ENCODE measurements around the gene OR4C45.
"Not testable (repeated sequence)": the region's sequence is repeated elsewhere in the genome, so short reads cannot be mapped to it uniquely, and the experiment has no call there.

The OR4C45 gene

DNA sequence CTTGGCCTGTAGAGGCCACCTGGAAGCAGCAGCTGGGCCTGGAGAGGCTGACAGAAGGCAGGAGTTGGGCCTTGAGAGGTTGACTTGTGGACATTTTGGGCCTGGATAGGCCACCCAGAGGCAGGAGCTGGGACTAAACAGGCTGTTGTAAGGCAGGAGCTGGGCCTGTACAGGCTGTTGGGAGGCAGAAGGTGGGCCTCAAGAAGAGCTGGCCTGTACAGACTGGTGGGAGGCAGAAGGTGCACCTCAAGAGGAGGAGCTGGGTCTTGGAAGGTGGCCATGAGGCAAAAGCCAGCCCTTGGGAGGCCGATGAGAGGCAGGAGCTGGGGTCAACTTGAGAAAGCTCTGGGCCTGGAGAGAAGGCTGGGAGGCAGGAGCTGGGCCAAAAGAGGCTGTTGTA lies 45.3 kb downstream of the OR4C45 start:
- TF ChIP-seq, protein P1, sequence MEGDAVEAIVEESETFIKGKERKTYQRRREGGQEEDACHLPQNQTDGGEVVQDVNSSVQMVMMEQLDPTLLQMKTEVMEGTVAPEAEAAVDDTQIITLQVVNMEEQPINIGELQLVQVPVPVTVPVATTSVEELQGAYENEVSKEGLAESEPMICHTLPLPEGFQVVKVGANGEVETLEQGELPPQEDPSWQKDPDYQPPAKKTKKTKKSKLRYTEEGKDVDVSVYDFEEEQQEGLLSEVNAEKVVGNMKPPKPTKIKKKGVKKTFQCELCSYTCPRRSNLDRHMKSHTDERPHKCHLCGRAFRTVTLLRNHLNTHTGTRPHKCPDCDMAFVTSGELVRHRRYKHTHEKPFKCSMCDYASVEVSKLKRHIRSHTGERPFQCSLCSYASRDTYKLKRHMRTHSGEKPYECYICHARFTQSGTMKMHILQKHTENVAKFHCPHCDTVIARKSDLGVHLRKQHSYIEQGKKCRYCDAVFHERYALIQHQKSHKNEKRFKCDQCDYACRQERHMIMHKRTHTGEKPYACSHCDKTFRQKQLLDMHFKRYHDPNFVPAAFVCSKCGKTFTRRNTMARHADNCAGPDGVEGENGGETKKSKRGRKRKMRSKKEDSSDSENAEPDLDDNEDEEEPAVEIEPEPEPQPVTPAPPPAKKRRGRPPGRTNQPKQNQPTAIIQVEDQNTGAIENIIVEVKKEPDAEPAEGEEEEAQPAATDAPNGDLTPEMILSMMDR (IDR thresholded peaks at IDR 0.05; ENCODE audit: low read depth, low read length) = no peak
- H3K4me3 ChIP-seq (ENCODE audit: low read depth, low read length) = no peak overlapping the region

GRCh38 chr11:50078946-50079345 lies 46.3 kb downstream of the OR4C45 start:
- H3K4me3 ChIP-seq (ENCODE audit: low read depth, low read length) = not testable (repeated sequence)

- TF ChIP-seq, protein P1 (IDR thresholded peaks at IDR 0.05; ENCODE audit: low read depth, low read length) = no peak
- no peak overlapping the region for H3K4me3 ChIP-seq (ENCODE audit: low read depth, low read length)
Observed at GRCh38 chr11:50080256-50080655, 47.6 kb downstream of the OR4C45 start.

All from WI38 (cell line).